CD14-positive monocyte (primary cell): ENCODE results near the gene RBM4B. TPM values are rescaled to one million over a fixed set of nuclear protein-coding genes. Genes with fewer than 3 reads are reported as not detected.

Experiments
- DNase-seq, 3 donors: peaks; one replicate each; pipeline ENCODE4 v3.0.0-alpha.2; 2011 to 2022
- H2AFZ ChIP-seq: 2 replicates; pipeline ENCODE4 v1.6.0; 2012; ENCODE audit warnings: mild to moderate bottlenecking, low read depth, low read length, inconsistent platforms; ENCODE audit not compliant: insufficient read depth, poor library complexity, severe bottlenecking
- H3K27ac ChIP-seq, 2 donors: 1 replicate in 1 of 2; 2 replicates in 1 of 2; pipeline ENCODE4 v1.5.1; 2012 to 2013; ENCODE audit warnings: low read length in 2 of 2, control low read depth in 1 of 2, inconsistent platforms in 1 of 2, low read depth in 1 of 2, mild to moderate bottlenecking in 1 of 2
- H3K27me3 ChIP-seq, 2 donors: one replicate each; pipeline versions ENCODE4 v1.6.0 to v1.6.1; 2011 to 2013; ENCODE audit warnings: low read length in 2 of 2; ENCODE audit not compliant: control insufficient read depth in 2 of 2, insufficient read depth in 2 of 2
- H3K36me3 ChIP-seq, 2 donors: replicated peaks in 1 of 2; 1 replicate in 1 of 2; 2 replicates in 1 of 2; pipeline versions ENCODE4 v1.5.1 to v1.6.1; 2012 to 2013; ENCODE audit warnings: low read length in 2 of 2, control low read depth in 1 of 2, inconsistent platforms in 1 of 2, mild to moderate bottlenecking in 1 of 2; ENCODE audit not compliant: insufficient read depth in 2 of 2, control insufficient read depth in 1 of 2
- H3K4me1 ChIP-seq, 2 donors: 1 replicate in 1 of 2; 2 replicates in 1 of 2; pipeline versions ENCODE4 v1.5.1 to v1.6.1; 2012 to 2013; ENCODE audit warnings: low read length in 2 of 2, control low read depth in 1 of 2, inconsistent platforms in 1 of 2, mild to moderate bottlenecking in 1 of 2, moderate library complexity in 1 of 2; ENCODE audit not compliant: insufficient read depth in 2 of 2, control insufficient read depth in 1 of 2
- H3K4me2 ChIP-seq: replicated peaks from 2 replicates; pipeline ENCODE3; 2012; ENCODE audit warnings: low read length, moderate library complexity, mild to moderate bottlenecking; ENCODE audit not compliant: poor library complexity, severe bottlenecking; ENCODE audit errors: extremely low read depth
- H3K4me3 ChIP-seq, 3 experiments: fragments of 200-600 bp in 1 of 3; sonication (generic) in 1 of 3; replicated peaks in 1 of 3; 1 replicate in 2 of 3; 2 replicates in 1 of 3; pipeline ENCODE4 v1.5.1; 2011 to 2013; ENCODE audit warnings: low read length in 3 of 3, mild to moderate bottlenecking in 3 of 3, control low read depth in 2 of 3, low read depth in 2 of 3, inconsistent platforms in 1 of 3, moderate library complexity in 1 of 3
- H3K79me2 ChIP-seq: 2 replicates; pipeline ENCODE4 v1.6.0; 2012; ENCODE audit warnings: mild to moderate bottlenecking, control low read depth, inconsistent platforms, low read length, moderate library complexity; ENCODE audit not compliant: insufficient read depth
- H3K9ac ChIP-seq: 2 replicates; pipeline ENCODE4 v1.6.0; 2017; ENCODE audit warnings: low read length, mild to moderate bottlenecking; ENCODE audit not compliant: insufficient read depth, poor library complexity, severe bottlenecking
- H3K9me3 ChIP-seq, 2 donors: replicated peaks in 1 of 2; 1 replicate in 1 of 2; 2 replicates in 1 of 2; pipeline versions ENCODE4 v1.5.1 to v1.6.1; 2012 to 2013; ENCODE audit warnings: low read length in 2 of 2, control low read depth in 1 of 2; ENCODE audit not compliant: control insufficient read depth in 1 of 2, insufficient read depth in 1 of 2
- H4K20me1 ChIP-seq: 2 replicates; pipeline ENCODE4 v1.6.0; 2012; ENCODE audit warnings: mild to moderate bottlenecking, low read length, control low read depth, moderate library complexity; ENCODE audit not compliant: insufficient read depth
- H3K27ac Mint-ChIP-seq, 7 donors: one replicate each; pipeline ENCODE4 v1.8.0; 2020; ENCODE audit warnings: mild to moderate bottlenecking in 7 of 7, mixed read lengths in 7 of 7, moderate library complexity in 6 of 7, inconsistent platforms in 2 of 7
- H3K27me3 Mint-ChIP-seq, 3 donors: one replicate each; pipeline ENCODE4 v1.8.0; 2021 to 2022; ENCODE audit warnings: low read depth in 3 of 3, mild to moderate bottlenecking in 3 of 3, mixed read lengths in 3 of 3, moderate library complexity in 3 of 3, inconsistent platforms in 1 of 3
- H3K36me3 Mint-ChIP-seq, 2 donors: one replicate each; pipeline ENCODE4 v1.8.0; 2020; ENCODE audit warnings: mixed read lengths in 2 of 2, inconsistent platforms in 1 of 2, mild to moderate bottlenecking in 1 of 2
- H3K4me1 Mint-ChIP-seq: one replicate; pipeline ENCODE4 v1.8.0; 2020; ENCODE audit warnings: mild to moderate bottlenecking, mixed read lengths
- H3K4me3 Mint-ChIP-seq, 2 donors: one replicate each; pipeline ENCODE4 v1.8.0; 2020; ENCODE audit warnings: mild to moderate bottlenecking in 2 of 2, mixed read lengths in 2 of 2, moderate library complexity in 1 of 2
- H3K9me3 Mint-ChIP-seq, 7 donors: one replicate each; pipeline ENCODE4 v1.8.0; 2020 to 2022; ENCODE audit warnings: mixed read lengths in 7 of 7, mild to moderate bottlenecking in 6 of 7, moderate library complexity in 6 of 7, inconsistent platforms in 2 of 7
- WGBS: methylation state at CpG from one replicate; pipeline ENCODE4 v1.1.5; 2013; ENCODE audit warnings: missing lambda C conversion rate; ENCODE audit not compliant: insufficient coverage; 5-methylcytosine and 5-hydroxymethylcytosine counted together
- intact Hi-C, 2 donors: fragments of 100-400 bp; cut with micrococcal nuclease; formaldehyde crosslinking; loops; one replicate each; pipeline versions ENCODE4 v1.15.0 to v1.15.1; 2023
- polyA plus RNA-seq, 3 donors: library from polyadenylated mRNA; depleted of rRNA in 1 of 3; unstranded in 2 of 3; stranded (reverse) in 1 of 3; fragments of 300-500 nt in 2 of 3; fragments of >200 nt in 1 of 3; fragmentation: Illumina TruSeq in 2 of 3; gene quantifications; 1 replicate in 2 of 3; 2 replicates in 1 of 3; pipeline ENCODE4 v1.2.3, GENCODE V29; 2012 to 2021
- TF ChIP-seq, protein P1 (sequence below): fragments of 200-600 bp; IDR thresholded peaks from one replicate; pipeline ENCODE4 v1.8.0; 2022; ENCODE audit warnings: antibody characterized with exemption, mild to moderate bottlenecking

The RBM4B gene
- polyA plus RNA-seq, 3 donors = 7.8 to 14.3 (median 11.2) TPM

DNA sequence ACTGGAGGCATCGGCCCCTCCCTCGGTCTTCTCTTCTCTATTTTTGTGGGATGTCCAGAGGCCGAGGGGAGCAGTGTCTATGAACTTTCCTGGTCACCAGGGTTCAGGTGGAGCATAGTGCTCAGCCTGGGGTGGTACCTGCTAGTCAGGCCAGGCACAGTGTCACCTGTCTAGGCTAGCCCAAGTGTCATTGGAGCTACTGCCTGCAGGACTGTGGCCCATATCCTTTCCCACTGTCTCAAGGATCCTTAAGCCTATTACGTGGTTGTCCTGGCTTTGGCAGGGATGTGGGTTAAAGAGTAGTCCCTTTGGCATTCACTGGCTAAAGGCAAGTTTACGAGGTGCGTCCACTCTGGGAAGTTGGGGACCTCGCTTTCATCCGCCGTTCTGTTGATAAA, 51.9 kb downstream of the RBM4B start:
- no peaks in the 10 kb centered on the region for H3K27me3 ChIP-seq
- Mint-ChIP-seq H3K4me1 (peaks cover 7% of the 10 kb centered on the region), H3K9me3 (no peaks in the 10 kb centered on the region), H3K36me3 (peaks cover 68 to 91% of the 10 kb centered on the region in 2 donors), H3K4me3 (no peak overlapping the region), H3K27me3 (peaks cover 0 to 2% (median 0%) of the 10 kb centered on the region in 3 donors), H3K27ac (peak overlapping the region in 2 of 7 donors; percentile 20 to 42)
- 91% methylated on average over 7 of the region's 9 CpGs for WGBS
- no peak overlapping the region for H3K4me3 ChIP-seq
- DNase-seq = no peak
- intact Hi-C loops = no loop called here
- H3K4me1 ChIP-seq = no peaks in the 10 kb centered on the region
- peaks cover 100% of the 10 kb centered on the region for H3K79me2 ChIP-seq
- TF ChIP-seq, protein P1, sequence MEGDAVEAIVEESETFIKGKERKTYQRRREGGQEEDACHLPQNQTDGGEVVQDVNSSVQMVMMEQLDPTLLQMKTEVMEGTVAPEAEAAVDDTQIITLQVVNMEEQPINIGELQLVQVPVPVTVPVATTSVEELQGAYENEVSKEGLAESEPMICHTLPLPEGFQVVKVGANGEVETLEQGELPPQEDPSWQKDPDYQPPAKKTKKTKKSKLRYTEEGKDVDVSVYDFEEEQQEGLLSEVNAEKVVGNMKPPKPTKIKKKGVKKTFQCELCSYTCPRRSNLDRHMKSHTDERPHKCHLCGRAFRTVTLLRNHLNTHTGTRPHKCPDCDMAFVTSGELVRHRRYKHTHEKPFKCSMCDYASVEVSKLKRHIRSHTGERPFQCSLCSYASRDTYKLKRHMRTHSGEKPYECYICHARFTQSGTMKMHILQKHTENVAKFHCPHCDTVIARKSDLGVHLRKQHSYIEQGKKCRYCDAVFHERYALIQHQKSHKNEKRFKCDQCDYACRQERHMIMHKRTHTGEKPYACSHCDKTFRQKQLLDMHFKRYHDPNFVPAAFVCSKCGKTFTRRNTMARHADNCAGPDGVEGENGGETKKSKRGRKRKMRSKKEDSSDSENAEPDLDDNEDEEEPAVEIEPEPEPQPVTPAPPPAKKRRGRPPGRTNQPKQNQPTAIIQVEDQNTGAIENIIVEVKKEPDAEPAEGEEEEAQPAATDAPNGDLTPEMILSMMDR = no peak
- no peaks in the 10 kb centered on the region for H3K9me3 ChIP-seq
- peaks cover 81 to 97% of the 10 kb centered on the region in 2 donors for H3K36me3 ChIP-seq
- H3K4me2 ChIP-seq = no peak overlapping the region
- H3K9ac ChIP-seq = no peak overlapping the region
- no peak overlapping the region for H3K27ac ChIP-seq
- H2AFZ ChIP-seq = no peak overlapping the region
- peaks cover 100% of the 10 kb centered on the region for H4K20me1 ChIP-seq

DNA sequence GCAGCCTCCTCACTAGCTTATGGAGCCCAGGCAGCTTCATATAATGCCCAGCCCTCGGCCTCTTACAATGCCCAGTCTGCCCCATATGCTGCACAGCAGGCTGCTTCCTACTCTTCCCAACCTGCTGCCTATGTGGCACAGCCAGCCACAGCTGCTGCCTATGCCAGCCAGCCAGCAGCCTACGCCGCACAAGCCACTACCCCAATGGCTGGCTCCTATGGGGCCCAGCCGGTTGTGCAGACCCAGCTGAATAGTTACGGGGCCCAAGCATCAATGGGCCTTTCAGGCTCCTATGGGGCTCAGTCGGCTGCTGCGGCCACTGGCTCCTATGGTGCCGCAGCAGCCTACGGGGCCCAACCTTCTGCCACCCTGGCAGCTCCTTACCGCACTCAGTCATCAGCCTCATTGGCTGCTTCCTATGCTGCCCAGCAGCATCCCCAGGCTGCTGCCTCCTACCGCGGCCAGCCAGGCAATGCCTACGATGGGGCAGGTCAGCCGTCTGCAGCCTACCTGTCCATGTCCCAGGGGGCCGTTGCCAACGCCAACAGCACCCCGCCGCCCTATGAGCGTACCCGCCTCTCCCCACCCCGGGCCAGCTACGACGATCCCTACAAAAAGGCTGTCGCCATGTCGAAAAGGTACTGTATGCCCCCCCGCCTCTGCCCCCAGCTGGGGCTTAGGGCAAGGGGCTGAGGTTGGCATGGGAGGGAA, 52.5 kb downstream of the RBM4B start:
- H3K4me1 ChIP-seq = no peaks in the 10 kb centered on the region
- peaks cover 100% of the 10 kb centered on the region for H3K79me2 ChIP-seq
- no peak overlapping the region for H3K9ac ChIP-seq
- peaks cover 66 to 92% of the 10 kb centered on the region in 2 donors for H3K36me3 Mint-ChIP-seq
- over 99% methylated on average over 21 of the region's 26 CpGs for WGBS
- intact Hi-C loops = no loop called here
- H2AFZ ChIP-seq = no peak overlapping the region
- peaks cover 9% of the 10 kb centered on the region for H3K4me1 Mint-ChIP-seq
- no peak overlapping the region for H3K27ac ChIP-seq
- H3K9me3 ChIP-seq = no peaks in the 10 kb centered on the region
- DNase-seq = no peak
- H3K4me3 ChIP-seq = no peak overlapping the region
- H3K27ac Mint-ChIP-seq = peak overlapping the region in 2 of 7 donors; percentile 20 to 56
- TF ChIP-seq, protein P1 = no peak
- no peaks in the 10 kb centered on the region for H3K27me3 ChIP-seq
- no peak overlapping the region for H3K4me2 ChIP-seq
- peaks cover 76 to 92% of the 10 kb centered on the region in 2 donors for H3K36me3 ChIP-seq
- H3K4me3 Mint-ChIP-seq = no peak overlapping the region
- no peaks in the 10 kb centered on the region for H3K9me3 Mint-ChIP-seq
- H3K27me3 Mint-ChIP-seq = peaks cover 0 to 2% (median 0%) of the 10 kb centered on the region in 3 donors
- H4K20me1 ChIP-seq = peaks cover 100% of the 10 kb centered on the region
